CD4-positive, alpha-beta T cell treated with Interleukin-17A for 1 hour (primary cell): ENCODE results near the gene PLEKHG4.

Source experiments
- DNase-seq: peaks from one replicate; pipeline ENCODE4 v3.0.0-alpha.2; 2020

PLEKHG4 gene

GRCh38 chr16:67294171-67294757 lies 14.9 kb downstream of the PLEKHG4 start:
- no peak for DNase-seq

DNA sequence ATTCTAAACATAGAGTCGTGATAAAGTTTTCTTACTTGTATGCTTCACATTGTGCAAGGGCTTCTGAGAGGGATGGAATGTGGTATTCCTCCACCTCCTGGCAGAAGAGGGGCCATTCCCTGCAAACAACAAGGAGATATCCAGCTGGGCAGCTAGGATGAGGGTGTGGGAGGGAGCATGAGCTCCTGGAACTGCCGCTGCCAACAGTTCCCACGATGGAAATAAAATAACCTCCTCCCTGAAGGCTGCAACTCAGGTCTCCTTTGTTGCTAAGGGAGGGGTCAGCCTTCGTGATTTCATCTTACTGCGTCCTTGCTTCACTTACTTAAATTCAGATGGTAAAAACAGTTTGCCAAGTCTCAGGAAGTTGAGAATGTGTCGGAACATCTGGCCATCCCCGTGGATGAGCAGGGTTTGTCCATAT lies 15.6 kb downstream of the PLEKHG4 start:
- DNase-seq = no peak

GRCh38 chr16:67296420-67296819 lies 17.1 kb downstream of the PLEKHG4 start:
- DNase-seq = no peak

GRCh38 chr16:67298277-67298676 lies 18.9 kb downstream of the PLEKHG4 start:
- no peak for DNase-seq

GRCh38 chr16:67299269-67299668 lies 19.9 kb downstream of the PLEKHG4 start:
- no peak for DNase-seq

GRCh38 chr16:67301080-67301782 lies 21.9 kb downstream of the PLEKHG4 start:
- no peak for DNase-seq

- DNase-seq = no peak
Observed at GRCh38 chr16:67302076-67302475, 22.7 kb downstream of the PLEKHG4 start.

- no peak for DNase-seq
Observed at GRCh38 chr16:67302970-67303369, 23.6 kb downstream of the PLEKHG4 start.

GRCh38 chr16:67304020-67304419 lies 24.7 kb downstream of the PLEKHG4 start:
- DNase-seq = no peak

DNA sequence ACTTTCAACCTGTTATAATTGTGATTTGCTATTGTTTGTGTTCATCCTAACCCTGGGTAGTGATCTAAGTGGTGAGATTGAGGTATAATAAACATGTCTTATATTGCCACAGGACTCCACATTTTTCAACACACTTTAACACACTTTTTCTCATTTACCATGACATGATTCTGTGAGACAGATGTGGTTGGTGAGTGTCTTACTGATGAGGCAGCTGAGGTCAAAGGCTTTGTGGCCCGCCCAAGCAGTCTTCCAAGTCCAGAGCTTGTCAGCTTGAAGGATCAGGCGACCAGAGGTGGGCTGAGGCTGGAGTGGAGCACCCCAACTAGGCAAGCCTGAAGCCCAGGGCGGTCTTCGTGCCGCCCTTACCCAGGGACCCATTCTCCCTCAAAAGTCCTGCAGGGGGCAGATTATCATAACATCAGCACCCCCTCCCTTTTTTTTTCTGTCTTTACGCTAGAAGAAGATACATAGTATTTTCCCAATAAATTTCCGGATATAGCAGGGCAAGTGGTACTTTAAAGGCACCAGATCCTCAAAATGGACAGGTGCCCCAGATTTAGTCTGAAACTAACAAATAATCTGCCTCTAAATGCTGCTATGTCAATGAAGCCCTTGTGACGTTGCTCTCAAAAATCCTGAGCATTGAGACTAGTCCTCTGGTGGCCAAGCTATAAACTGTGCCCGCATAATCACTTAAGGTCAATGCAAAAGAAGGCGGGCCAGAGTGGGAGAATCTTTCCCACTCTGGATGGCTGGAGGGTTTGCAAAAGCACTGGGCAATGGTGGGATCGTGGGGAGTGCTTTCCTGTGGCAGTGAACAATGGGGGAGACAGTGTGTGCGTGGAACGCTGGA lies 26.1 kb downstream of the PLEKHG4 start:
- DNase-seq = no peak

DNA sequence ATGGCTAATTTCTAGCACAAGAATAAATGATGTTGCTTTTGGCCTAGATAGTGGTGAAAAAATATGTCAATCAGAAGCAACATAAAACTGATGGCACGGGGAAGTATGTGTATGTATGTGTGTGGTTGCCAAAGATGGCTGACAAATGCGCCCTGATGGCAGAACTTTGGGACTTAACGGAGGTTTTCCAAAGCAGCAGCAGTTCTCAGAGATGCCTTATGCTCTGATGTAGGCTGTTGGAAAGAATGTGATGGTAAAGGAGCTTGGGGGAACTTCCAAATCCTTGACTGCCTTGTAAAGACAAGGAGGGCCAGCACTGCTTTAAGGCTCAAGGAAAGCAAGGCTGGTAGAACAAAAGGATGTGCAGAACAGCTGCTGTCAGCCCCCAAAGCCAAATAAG lies 31.2 kb downstream of the PLEKHG4 start:
- no peak for DNase-seq

GRCh38 chr16:67311607-67312488 lies 32.5 kb downstream of the PLEKHG4 start:
- DNase-seq = no peak

GRCh38 chr16:67312719-67313118 lies 33.4 kb downstream of the PLEKHG4 start:
- DNase-seq = no peak

GRCh38 chr16:67317853-67318252 lies 38.5 kb downstream of the PLEKHG4 start:
- DNase-seq = no peak

DNA sequence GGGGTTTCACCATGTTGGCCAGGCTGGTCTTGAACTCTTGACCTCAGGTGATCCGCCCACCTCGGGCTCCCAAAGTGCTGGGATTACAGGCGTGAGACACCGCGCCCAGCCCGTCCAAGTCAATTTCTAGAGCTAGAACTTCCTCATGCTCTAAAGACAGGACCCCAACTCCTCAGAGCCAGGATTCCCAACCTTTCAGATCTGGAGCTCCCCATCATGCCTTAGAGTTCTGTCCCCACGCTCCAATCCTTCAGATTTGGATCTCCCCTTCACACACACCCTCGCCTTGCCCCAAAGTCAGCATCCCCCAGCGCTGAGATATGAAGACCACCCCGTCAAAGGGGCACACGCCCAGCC lies 46.8 kb downstream of the PLEKHG4 start:
- DNase-seq = no peak

- peak; percentile 65 for DNase-seq
Observed at GRCh38 chr16:67326472-67327309, 47.4 kb downstream of the PLEKHG4 start, which contains the start of the genes KCTD19 and LRRC36. TSS of gene KCTD19 (minus strand) at chr16:67326741. CDS start at chr16:67326707, 34 bp downstream. TSS of gene LRRC36 (plus strand) at chr16:67326815. CDS start at chr16:67326863, 48 bp downstream.

GRCh38 chr16:67327743-67328142 lies 48.4 kb downstream of the PLEKHG4 start:
- DNase-seq = no peak

DNA sequence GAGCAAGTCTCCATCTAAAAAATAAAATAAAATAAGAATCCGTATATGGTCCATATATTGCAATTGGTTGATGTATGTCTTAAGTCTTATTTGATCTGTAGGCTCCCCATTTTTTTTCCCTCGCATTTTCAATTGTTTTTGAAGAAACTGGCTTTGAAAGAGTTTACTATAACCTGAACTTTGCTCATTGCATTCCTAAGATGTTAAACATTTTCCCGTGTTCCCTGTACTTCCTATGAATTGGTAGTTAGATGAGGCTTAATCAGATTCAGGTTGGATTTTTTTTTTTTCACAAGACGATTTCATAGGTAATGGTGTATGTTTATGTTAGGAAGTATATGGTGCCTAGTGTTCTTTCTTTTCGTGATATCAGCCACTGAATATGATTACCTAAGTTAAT lies 50.6 kb downstream of the PLEKHG4 start:
- no peak for DNase-seq

DNA sequence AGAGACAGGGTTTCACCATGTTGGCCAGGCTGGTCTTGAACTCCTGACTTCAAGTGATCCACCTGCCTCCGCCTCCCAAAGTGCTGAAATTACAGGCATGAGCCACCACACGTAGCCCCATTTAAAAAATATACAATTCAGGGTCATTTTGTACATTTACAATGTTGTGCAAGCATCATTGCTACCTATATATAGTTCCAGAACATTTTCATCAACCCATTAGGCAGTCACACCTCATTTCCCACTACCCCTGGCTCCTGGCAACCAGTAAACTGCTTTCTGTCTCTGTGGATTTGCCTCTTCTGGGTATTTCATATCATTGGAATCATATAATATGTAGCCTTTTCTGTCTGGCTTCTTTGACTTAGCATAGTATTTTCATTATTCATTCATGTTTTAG lies 54.0 kb downstream of the PLEKHG4 start:
- no peak for DNase-seq

- no peak for DNase-seq
Observed at GRCh38 chr16:67336116-67336515, 56.8 kb downstream of the PLEKHG4 start.

- DNase-seq = no peak
Observed at GRCh38 chr16:67336648-67337047, 57.3 kb downstream of the PLEKHG4 start.
